Stimulated activated CD4-positive, alpha-beta T cell treated with anti-CD3 and anti-CD28 coated beads, Interleukin-1b, Interleukin-23, amount 100 ng/mL, for 48 hours (primary cell): ENCODE measurements around the gene LUC7L2.
"Not testable (repeated sequence)": the region's sequence is repeated elsewhere in the genome, so short reads cannot be mapped to it uniquely, and the experiment has no call there.

Source experiments
- DNase-seq: peaks from one replicate; pipeline ENCODE4 v3.0.0-alpha.2; 2020

LUC7L2 gene

GRCh38 chr7:139357729-139358506 lies 1.8 kb upstream of the LUC7L2 start:
- not testable (repeated sequence) for DNase-seq

- DNase-seq = peak; percentile 60
These were observed 941 bp upstream of the LUC7L2 start for GRCh38 chr7:139358541-139359365.

- peak; percentile 99 for DNase-seq
These were observed 685 bp downstream of the LUC7L2 start for GRCh38 chr7:139360210-139360947.

GRCh38 chr7:139360948-139361307 lies 1.2 kb downstream of the LUC7L2 start:
- no peak for DNase-seq

- no peak for DNase-seq
These were observed 1.8 kb downstream of the LUC7L2 start for GRCh38 chr7:139361523-139361922.

- no peak for DNase-seq
These were observed 2.6 kb downstream of the LUC7L2 start for GRCh38 chr7:139362302-139362701.

- no peak for DNase-seq
These were observed 3.3 kb downstream of the LUC7L2 start for GRCh38 chr7:139362981-139363380.

- no peak for DNase-seq
These were observed 5.6 kb downstream of the LUC7L2 start for GRCh38 chr7:139365336-139365735.

- DNase-seq = no peak
These were observed 6.7 kb downstream of the LUC7L2 start for GRCh38 chr7:139366400-139366799.

- no peak for DNase-seq
These were observed 7.9 kb downstream of the LUC7L2 start for GRCh38 chr7:139367438-139368155.

- no peak for DNase-seq
These were observed 10.7 kb downstream of the LUC7L2 start for GRCh38 chr7:139370301-139370942.

- no peak for DNase-seq
These were observed 11.2 kb downstream of the LUC7L2 start for GRCh38 chr7:139370943-139371313.

GRCh38 chr7:139374246-139374645 lies 14.6 kb downstream of the LUC7L2 start:
- no peak for DNase-seq

- DNase-seq = no peak
These were observed 22.7 kb downstream of the LUC7L2 start for GRCh38 chr7:139382439-139382838.

- DNase-seq = no peak
These were observed 24.9 kb downstream of the LUC7L2 start for GRCh38 chr7:139384611-139385010.

- DNase-seq = no peak
These were observed 27.9 kb downstream of the LUC7L2 start for GRCh38 chr7:139387594-139387993.

GRCh38 chr7:139389091-139389490 lies 29.4 kb downstream of the LUC7L2 start:
- DNase-seq = no peak

GRCh38 chr7:139389774-139390173 lies 30.1 kb downstream of the LUC7L2 start:
- DNase-seq = no peak

- DNase-seq = no peak
These were observed 34.0 kb downstream of the LUC7L2 start for GRCh38 chr7:139393621-139394211.

- DNase-seq = no peak
These were observed 34.8 kb downstream of the LUC7L2 start for GRCh38 chr7:139394540-139394939.

GRCh38 chr7:139396323-139396951 lies 36.7 kb downstream of the LUC7L2 start:
- no peak for DNase-seq
